Right renal pelvis (tissue), 4 donors: ENCODE data around the gene CD207. TPM values are rescaled to one million over a fixed set of nuclear protein-coding genes. Genes with fewer than 3 reads are reported as not detected.
"Not testable (repeated sequence)": the region's sequence is repeated elsewhere in the genome, so short reads cannot be mapped to it uniquely, and the experiment has no call there.

Experiments used
- DNase-seq, 4 donors: peaks; one replicate each; pipeline ENCODE4 v3.0.0-alpha.2; 2013; ENCODE audit warnings: low read depth in 4 of 4, low spot score in 3 of 4, missing footprints in 1 of 4
- polyA plus RNA-seq, 4 donors: library from polyadenylated mRNA; unstranded; fragments of 120-200 nt; gene quantifications; one replicate each; pipeline ENCODE4 v1.2.1, GENCODE V29; 2013; ENCODE audit not compliant: insufficient read length in 4 of 4

Gene CD207
- polyA plus RNA-seq: under 1 TPM in 2 of 4 donors, not detected in 2; 0.08 to 0.17 TPM

DNA sequence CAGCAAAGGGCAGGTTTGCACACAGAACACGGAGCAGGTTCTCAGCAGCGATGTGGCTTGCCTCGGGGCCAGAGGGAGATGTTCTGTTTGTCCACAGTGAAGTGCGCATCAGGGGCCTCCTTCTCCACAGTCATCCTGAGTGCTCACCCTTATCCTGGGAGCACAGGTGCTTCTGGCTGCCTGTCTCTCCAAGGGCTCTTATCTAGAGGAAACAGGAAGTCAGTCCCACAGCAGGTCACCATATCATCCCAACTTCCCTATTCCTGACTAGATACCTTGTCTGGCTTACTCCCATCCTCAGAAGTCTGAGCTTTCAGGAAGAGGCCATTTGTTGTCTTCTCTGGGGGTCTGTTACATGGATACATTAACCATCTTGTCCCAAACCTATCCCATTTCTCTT, at the start of gene CD207:
Gene CD207, minus strand, starts transcription at position 174 of the 400 bp plus-strand sequence. Its CDS starts 40 bp downstream, at position 134.
- no peak for DNase-seq

DNA sequence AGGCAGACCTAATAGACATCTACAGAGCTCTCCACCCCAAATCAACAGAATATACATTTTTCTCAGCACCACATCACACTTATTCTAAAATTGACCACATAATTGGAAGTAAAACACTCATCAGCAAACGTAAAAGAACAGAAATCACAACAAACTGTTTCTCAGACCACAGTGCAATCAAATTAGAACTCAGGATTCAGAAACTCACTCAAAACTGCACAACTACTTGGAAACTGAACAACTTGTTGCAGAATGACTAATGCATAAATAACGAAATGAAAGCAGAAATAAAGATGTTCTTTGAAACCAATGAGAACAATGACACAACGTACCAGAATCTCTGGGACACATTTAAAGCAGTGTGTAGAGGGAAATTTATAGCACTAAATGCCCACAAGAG, 42.9 kb upstream of the CD207 start:
- not testable (repeated sequence) for DNase-seq

DNA sequence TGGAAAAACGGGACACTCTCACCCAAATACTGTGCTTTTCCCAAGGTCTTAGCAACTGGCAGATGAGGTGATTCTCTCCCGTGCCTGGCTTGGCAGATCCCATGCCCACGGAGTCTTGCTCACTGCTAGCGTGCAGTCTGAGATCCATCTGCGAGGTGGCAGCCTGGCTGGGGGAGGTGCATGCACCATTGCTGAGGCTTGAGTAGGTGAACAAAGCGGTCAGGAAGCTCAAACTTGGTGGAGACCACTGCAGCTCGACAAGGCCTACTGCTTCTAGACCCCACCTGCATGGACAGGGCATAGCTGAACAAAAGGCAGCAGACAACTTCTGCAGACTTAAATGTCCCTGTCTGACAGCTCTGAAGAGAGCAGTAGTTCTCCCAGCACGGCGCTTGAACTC, 40.5 kb upstream of the CD207 start:
- DNase-seq: not testable (repeated sequence)

DNA sequence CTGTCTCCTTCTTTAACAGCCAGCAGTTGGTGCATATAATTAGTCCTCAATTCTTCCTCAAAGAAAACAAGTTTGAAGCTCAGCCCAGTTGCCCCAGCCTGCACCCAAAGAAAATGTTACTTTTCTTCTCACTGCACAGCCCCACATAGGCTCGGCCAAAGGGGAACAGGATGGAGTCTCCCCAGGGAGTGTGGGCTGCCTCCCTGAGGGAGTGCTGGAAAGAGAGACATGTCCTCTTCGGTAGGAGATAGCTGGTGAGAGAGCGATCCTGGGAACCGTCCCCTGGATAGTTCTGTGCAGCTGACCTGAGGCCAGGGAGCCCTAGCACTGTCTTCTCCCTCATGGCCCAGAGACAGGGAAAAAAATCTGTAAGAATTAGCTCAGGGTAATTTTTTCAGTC, 37.9 kb upstream of the CD207 start:
- no peak for DNase-seq

DNA sequence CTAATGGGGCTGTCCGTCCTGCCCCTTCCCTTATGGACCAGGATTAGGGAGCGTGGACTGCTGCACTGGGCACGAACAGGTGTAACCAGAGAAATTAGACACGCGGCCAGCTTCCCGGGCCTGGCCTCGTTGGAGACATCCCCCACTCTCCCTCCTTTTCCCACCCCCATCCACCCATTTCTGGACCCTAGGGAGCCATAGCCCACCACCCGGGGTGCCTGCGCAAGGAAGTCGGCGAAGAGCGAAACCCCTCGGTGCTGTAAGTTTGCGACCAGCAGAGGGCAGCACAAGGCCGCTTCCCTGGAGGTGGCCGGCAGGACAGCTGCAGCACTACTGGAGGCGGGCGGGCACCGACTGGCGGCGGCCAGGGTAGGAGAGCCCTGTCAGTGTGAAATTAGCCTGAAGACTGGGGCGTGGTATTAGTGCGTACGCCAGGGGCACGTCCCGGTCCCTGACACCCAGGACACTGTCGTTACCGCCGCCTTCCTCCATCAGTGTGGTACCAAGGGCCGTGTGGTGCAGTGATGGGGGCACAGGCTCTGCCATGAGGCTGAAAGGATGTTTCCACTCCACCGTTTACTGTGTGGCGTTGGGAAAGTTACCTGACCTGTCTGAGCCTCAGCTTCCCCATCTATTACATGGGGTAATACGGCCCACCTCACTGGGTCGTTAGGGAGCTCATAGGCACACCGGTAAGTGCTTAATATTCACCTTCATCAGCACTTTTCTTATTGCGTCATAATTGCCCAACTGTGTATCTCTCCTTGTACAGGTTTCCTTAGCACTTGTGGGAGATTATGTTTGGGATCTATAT, 36.0 kb upstream of the CD207 start:
- DNase-seq: peak; percentile 48 to 74 (median 60)

DNA sequence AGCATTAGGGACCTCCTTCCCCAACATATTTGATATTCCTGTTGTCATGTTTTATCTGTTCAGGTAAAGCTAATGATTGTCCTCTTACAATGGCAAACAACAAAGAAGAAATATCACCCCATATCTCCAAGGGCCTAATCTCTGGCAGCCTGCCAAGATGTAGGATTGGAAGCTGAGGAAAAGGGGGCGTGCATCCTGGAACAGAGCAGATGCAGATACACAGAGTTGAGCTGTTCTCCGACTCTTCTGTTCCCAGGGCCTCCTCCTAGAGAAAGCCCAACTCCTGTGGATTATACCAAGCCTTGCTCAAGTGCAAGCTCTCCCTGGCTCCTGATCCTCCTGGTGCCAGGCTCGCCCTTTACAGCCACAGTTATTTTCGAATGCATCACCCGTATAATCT, 35.2 kb upstream of the CD207 start:
- no peak for DNase-seq

DNA sequence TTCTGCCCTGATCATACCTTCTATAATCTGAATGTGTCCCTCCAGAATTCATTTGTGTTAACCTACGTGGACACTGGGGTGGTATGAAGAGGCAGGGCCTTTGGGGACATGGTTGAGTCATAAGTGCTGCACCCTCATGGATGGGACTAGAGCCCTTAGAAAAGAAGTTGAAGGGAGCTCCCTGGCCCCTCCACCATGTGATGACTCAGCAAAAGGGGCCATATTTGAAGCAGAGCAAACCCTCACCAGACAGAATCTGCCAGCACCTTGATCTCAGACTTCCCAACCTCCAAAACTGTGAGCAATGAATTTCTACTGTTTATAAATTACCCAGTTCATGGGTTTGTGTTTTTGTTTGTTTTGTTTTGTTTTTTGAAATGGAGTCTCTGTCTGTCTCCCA, 33.4 kb upstream of the CD207 start:
- DNase-seq: no peak

DNA sequence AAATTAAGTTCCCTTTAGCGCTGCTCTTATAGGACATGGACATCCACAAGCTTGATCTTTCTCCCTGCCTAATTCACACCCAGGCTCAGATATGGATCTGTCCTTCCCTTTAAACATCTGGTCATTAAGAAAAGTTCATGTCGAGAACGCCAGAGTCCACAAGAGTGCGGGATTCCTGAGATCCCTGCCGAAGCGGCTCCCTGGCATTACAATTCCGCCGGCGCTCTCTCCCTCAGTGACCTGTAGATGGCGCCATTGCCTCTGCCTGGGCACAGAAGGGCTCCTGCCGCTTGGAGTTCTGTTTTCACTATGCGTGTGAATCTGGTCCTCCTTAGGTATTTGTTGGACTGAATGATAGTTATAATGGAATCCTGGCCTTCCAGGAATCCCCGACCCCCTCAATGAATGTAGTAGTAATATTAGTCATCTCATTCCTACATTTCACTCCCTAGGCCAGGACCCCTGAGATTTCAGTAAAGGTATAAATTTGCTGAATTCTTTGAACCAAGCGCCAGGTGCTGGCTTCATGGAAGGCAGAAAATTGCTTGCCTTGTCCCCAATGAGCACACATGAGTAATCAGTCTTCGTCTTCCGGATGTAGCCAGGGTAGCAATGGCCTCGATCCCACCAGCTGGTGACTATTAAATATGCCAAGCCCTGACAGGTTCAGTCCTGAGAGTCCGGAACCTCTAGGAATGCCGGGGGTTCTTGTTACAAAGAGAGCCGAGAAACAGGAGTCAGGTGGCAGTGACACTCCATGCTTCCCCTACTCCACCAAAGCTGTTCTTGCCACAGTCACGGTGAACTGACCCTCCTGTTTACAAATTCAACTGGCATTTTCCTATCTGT, 26.4 kb upstream of the CD207 start:
- peak; percentile 66 to 75 (median 68) for DNase-seq

DNA sequence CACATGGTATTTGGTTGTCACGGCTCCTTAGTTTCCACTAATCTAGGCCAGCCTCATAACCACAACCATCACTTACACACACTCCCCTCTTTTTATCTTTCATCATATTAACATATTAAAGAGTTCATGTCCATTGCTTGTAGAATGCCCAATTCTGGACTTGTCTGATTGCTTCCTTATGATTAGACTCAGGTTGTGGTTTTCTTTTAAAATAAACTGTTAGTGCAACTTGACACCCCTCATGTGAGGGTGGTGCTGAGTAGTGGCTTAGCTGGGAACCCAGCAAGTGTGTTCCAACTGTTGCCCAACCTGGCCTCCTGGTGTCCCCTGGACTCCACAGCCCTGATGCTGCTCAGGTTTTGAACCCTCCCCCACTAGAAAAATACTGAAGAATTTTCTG, 20.1 kb upstream of the CD207 start:
- no peak for DNase-seq

DNA sequence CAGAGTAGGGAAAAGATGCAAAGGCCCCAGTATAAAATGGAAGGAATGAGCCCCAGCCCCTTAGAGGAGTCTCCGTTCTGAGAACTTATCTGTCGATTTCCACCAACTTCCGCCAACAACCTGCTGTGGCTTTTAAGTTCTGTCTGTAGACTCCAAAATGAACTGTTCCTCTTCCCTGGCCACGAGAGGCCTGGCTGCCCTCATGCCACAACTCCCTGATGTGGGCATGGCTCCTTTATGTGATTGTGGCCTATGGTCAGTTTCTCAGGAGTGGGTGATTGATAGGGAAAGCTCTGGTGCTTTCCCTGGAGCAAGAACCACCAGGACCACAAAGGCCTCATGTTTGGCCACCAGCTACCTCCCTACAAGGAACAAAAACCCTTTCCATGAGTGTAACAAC, 18.8 kb upstream of the CD207 start:
- no peak for DNase-seq

DNA sequence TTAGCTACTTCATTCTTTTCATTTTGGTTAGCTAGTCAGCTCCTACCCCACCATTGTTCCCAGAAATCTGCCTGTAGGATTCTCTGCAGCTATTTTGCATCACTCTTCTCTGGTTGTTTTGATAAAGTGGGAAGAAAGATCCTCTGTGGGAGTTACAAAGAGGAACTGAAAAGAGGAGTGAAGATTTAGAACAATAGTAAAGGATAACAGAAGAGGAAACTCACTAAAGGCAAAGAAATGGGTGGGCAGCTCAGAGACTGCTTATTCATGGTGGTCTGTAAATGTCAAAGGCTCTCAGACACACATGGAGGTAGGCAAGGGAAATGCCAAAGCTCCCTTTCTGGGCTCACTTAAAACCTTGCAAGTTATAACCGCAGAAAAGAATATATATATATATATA, 17.2 kb upstream of the CD207 start:
- no peak for DNase-seq

DNA sequence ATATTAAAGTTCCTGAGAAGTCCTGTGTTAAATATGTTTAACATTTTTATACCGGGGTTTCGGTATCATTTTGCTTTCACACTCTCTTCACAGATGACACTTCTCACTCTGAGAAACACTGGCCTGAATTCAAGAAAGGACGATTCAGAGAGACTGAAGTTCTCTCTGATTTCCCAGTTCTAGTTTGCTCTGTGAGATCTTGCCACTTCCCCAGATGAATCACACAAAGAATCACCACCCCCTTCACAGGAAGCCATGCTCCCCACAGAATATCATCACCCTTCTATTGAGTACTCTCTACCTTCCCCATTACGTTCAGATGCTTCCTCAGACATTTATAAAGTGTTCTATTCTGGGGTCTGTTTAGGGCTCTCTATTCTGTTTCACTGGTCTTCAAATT, 16.1 kb upstream of the CD207 start:
- no peak for DNase-seq

DNA sequence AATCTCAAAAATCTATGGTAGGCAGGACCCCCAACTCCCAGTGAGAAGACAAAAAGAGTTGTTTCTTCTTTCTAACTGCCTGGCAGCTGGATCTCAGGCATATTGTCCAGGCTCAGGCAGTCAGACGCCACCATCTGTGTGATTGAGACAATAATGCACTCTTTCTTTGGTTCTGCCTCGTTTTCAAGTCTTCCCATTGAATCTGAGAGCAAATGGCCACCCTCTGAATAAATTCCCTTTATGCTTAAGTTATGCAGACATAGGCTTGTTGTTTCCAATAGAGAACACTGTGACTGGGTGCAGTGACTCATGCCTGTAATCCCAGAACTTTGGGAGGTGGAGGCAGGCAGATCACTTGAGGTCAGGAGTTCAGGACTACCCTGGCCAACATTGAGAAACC, 15.3 kb upstream of the CD207 start:
- no peak for DNase-seq

DNA sequence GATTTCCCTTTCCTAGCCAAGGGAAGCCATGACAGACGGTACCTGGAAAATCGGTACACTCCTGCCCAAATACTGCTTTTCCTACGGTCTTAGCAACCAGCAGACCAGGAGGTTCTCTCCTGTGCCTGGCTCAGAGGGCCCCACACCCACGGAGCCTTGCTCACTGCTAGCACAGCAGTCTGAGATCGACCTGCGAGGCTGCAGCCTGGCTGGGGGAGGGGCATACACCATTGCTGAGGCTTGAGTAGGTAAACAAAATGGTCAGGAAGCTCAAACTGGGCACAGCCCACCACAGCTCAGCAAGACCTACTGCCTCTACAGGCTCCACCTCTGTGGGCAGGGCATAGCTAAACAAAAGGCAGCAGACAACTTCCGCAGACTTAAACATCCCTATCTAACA, 6.8 kb upstream of the CD207 start:
- no peak for DNase-seq

DNA sequence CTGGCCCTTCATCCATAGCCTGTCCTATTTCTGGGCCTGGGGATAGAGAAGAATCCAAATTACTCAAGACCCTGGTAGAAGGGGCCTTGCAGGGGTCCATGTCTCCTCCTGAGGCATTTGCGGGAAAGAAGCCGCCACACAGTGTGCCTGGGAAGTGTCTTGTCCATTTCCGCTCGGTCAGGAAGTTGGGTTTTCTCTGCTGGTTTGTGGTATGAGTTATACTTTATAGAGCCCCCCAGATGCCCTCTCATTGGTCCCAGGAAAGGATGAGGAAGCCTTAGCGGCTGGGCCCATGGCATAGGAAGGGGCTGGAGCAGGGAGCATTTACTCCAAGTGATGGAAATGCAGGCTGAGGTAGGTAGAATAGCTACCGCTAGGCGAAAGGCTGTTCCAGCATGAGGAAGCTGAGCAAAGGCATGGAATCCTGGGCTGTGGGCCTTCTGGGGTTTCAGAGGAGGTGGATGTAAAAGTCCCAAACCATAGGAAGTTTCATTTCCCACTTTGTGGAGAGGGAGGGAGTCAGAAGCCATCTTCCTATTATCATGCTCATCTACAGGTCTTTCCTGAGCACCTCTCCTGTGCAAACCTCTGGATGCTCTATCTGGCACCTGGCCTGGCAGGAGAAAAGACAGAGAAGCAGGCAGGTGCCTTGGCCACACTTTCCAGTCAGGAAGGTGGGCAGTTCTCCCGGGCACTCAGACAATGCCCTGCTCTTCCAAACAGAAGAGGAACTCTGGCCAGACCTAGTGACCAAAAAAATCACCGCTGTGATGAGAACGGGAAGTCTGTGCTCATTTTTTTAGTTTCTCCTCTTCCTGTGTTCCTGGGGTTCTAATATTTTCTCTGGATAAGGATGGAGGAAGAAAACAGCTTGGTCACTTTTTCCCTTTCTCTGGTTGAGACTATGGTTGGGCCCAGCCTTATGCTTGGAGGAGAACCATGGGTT, 2.6 kb upstream of the CD207 start:
- DNase-seq: no peak

DNA sequence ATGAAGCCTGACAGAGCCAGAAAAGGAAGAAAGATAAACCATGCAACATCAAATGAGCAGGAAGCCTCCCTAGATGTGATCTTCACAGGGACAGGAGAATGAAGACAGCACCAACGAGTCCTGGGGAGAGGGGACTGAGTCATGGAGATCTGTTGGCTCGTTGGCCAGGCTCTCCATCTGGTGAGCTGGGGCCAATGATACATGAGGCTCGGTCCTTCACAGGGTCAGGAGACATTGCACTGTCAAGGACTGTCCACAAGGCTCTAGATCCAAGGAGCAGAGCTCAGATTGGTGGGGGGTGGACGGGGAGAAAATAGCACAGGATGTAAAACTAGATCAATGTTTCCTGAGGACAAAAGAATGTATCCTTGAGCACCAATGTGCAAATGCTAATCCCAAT, 735 bp downstream of the CD207 start:
- no peak for DNase-seq

DNA sequence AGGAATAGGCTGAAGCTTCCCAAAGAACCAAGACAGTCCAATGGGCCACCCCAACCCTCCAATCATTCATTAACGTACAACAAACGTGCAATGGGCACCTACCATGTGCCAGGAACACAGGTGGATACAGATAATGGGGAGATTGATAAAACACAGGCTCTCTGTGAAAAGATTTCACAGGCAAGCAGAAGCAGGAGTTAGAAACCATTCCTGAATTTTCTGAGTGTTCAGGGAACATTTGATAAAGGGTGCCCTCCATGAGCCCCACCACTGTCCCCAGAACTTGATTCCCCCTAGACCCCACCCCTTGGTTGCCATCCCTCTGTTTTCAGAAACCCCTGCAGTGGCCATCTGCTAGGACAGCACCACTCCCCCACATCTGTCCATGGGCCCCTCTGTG, 1.5 kb downstream of the CD207 start:
- DNase-seq: no peak

DNA sequence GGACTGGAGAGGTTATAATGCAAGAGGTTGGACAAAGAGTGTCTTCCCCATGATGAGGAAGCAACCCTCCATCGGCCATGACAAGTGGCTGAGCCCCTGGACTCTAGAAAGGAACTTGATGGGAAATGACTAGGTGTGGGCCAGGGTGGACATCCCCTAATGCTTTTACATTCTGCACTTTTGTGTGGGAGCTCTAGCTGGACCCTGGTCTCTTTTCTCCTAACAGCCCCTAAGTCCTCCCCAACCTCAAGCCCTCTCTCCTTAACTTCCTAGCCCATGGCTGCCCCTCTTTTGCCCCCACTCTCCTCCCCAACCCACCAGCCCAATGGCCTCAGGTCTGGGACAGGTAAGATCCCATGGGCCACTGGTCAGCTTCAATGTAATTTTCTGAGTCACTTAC, 2.4 kb downstream of the CD207 start:
- DNase-seq: no peak

DNA sequence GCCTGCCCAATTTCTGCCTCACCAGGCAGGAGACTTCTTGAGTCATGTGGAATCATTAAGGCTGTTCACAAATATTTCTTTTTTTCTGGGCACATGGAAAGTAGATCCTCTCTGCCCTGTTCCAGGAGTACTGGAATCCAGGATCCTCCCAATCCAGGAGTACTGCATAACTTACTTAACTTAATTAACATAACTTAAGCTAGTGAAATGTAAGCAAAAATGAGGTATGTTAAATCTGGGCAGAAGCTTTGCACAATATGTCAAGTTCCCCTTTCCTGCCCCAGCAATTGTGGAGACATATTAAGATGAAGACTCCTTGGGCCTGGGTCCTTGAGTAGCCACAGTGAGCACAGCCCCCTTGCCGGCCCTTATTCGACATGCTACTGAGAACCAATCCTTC, 3.2 kb downstream of the CD207 start:
- no peak for DNase-seq

DNA sequence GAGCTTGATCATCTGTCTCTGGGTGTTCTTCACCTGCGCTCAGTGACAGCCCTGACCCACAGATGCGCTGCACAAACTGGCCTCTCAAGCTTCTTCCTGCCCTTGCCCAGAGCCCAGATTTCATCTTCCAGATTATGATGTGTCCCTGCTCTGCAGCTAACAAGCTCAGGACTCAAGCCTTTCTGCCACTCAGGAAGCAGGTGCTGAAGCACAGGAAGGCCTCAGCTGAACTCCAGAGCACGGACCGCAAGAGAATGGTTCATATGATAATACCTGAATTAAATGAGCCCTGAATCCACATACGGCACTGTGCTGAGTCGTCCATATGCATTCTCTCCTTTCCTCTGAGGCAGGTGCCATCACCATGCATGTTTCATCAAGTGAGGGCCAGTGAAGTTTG, 3.8 kb downstream of the CD207 start:
- DNase-seq: no peak

DNA sequence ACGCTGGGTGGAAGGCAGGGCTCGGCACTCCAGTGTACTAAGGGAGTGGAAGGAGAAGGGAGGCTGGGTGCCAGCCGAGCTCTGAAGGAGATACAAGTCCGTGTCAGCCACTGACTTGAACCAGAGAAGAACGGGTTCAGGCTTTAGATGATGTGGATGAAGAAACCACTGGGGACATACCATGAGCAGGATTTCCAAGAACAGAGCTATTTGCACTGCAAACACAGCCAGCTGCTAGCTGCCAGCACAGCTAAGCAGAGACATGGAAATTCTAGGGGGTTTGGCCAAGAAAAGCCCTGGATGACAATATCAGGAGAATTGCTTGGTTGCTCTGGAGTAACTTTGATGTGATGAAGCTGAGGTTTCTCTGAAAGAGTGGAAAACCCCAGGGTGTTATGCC, 5.2 kb downstream of the CD207 start:
- DNase-seq: no peak
